Sigmoid colon (tissue), 7 donors: ENCODE data around the gene CYP20A1. TPM values are rescaled to one million over a fixed set of nuclear protein-coding genes. Genes with fewer than 3 reads are reported as not detected.
"Not testable (repeated sequence)": the region's sequence is repeated elsewhere in the genome, so short reads cannot be mapped to it uniquely, and the experiment has no call there.

Experiments used
- DNase-seq: peaks from one replicate; pipeline ENCODE4 v3.0.0-alpha.2; 2019
- H3K27ac ChIP-seq, 4 donors: fragments of 200-600 bp; sonication (generic); one replicate each; pipeline ENCODE4 v1.5.1; 2016 to 2019; ENCODE audit warnings: mild to moderate bottlenecking in 1 of 4
- H3K27me3 ChIP-seq, 3 donors: fragments of 200-600 bp; sonication (generic); one replicate each; pipeline ENCODE4 v1.5.1; 2019; ENCODE audit warnings: mild to moderate bottlenecking in 1 of 3
- H3K36me3 ChIP-seq, 4 donors: fragments of 200-600 bp; sonication (generic); one replicate each; pipeline ENCODE4 v1.5.1; 2016 to 2019
- H3K4me1 ChIP-seq, 4 donors: fragments of 200-600 bp; sonication (generic); one replicate each; pipeline ENCODE4 v1.5.1; 2017 to 2019
- H3K4me3 ChIP-seq, 4 donors: fragments of 200-600 bp; sonication (generic); one replicate each; pipeline ENCODE4 v1.5.1; 2017 to 2019; ENCODE audit warnings: mild to moderate bottlenecking in 2 of 4, moderate library complexity in 1 of 4
- H3K9me3 ChIP-seq, 4 donors: fragments of 200-600 bp in 3 of 4; sonication (generic) in 3 of 4; one replicate each; pipeline versions ENCODE4 v1.5.1 to v1.6.1; 2013 to 2019
- EP300 ChIP-seq, 4 donors: sonication (generic); formaldehyde crosslinking; IDR thresholded peaks; one replicate each; pipeline ENCODE4 v1.6.1; 2017; ENCODE audit warnings: antibody characterized with exemption in 4 of 4
- POLR2A ChIP-seq, 2 donors: fragments of 450-650 bp; IDR thresholded peaks; one replicate each; pipeline ENCODE4 v1.6.1; 2016; ENCODE audit warnings: antibody characterized with exemption in 2 of 2, mild to moderate bottlenecking in 2 of 2, moderate library complexity in 2 of 2
- POLR2AphosphoS5 ChIP-seq, 4 donors: sonication (generic); formaldehyde crosslinking; IDR thresholded peaks; one replicate each; pipeline ENCODE4 v1.6.1; 2017; ENCODE audit warnings: antibody characterized with exemption in 4 of 4
- WGBS, 2 donors: extraction: QIAGEN DNeasy Blood & Tissue Kit; methylation state at CpG; one replicate each; pipeline ENCODE4 v1.1.7; 2013; 5-methylcytosine and 5-hydroxymethylcytosine counted together
- intact Hi-C: fragments of 100-400 bp; cut with DNase I; formaldehyde crosslinking; loops from one replicate; pipeline ENCODE4 v1.15.1; 2023
- polyA plus RNA-seq, 3 donors: library from polyadenylated mRNA; stranded (reverse); fragments of 200-250 nt; gene quantifications; one replicate each; pipeline ENCODE4 v1.2.3, GENCODE V29; 2013
- total RNA-seq, 4 donors: library from RNA; depleted of rRNA; stranded (reverse); fragments of >200 nt; gene quantifications; one replicate each; pipeline ENCODE4 v1.1.0, GENCODE V29; 2016
- TF ChIP-seq, protein P1 (sequence below), 4 experiments: fragments of 450-650 bp in 3 of 4; fragments of 200-600 bp in 1 of 4; IDR thresholded peaks; one replicate each; pipeline ENCODE4 v1.5.1; 2016 to 2019; ENCODE audit warnings: antibody characterized with exemption in 4 of 4, mild to moderate bottlenecking in 3 of 4, moderate library complexity in 2 of 4
- donor health status: healthy with polysubstance abuse.
- donor health status: Bipolar disorder and iron deficiency.
- donor health status: healthy.

CYP20A1 gene
- total and polyA plus RNA-seq, 7 donors: 4.8 to 35.4 (median 22.7) TPM

DNA sequence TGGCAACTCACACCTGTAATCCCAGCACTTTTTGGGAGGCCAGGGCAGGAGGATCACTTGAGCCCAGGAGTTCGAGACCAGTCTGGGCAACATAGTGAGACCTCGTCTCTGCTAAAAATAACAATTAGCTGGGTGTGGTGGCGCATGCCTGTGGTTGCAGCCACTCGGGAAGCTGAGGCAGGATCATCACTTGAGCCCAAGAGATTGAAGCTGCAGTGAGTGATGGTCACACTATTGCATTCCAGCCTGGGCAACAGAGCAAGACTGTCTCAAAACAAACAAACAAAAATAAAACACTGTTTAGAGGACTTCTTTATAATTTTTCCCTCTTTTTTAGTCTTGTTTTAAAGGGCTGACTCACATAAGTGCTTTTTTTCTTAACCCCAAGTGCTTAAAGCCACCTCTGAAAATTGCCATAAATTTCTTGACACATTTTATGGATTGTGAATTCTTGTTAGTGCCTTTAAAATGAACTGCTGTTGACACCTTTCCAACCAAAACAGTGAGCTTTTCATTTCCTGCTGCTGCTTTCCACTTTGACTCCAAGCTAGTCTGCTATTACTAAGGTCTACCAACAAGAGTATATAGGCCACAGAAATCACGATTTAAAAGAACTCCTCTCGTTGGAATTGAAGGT, 41.7 kb downstream of the CYP20A1 start:
- no peak for DNase-seq
- H3K27ac ChIP-seq: no peak overlapping the region
- WGBS, 2 donors: 80 to 86% methylated on average over 6 of the region's 6 CpGs
- H3K9me3 ChIP-seq: no peaks in the 10 kb centered on the region
- TF ChIP-seq POLR2AphosphoS5 (IDR thresholded peaks at IDR 0.05) (no peak), EP300 (IDR thresholded peaks at IDR 0.05) (no peak), POLR2A (IDR thresholded peaks at IDR 0.05) (no peak)
- TF ChIP-seq, protein P1, sequence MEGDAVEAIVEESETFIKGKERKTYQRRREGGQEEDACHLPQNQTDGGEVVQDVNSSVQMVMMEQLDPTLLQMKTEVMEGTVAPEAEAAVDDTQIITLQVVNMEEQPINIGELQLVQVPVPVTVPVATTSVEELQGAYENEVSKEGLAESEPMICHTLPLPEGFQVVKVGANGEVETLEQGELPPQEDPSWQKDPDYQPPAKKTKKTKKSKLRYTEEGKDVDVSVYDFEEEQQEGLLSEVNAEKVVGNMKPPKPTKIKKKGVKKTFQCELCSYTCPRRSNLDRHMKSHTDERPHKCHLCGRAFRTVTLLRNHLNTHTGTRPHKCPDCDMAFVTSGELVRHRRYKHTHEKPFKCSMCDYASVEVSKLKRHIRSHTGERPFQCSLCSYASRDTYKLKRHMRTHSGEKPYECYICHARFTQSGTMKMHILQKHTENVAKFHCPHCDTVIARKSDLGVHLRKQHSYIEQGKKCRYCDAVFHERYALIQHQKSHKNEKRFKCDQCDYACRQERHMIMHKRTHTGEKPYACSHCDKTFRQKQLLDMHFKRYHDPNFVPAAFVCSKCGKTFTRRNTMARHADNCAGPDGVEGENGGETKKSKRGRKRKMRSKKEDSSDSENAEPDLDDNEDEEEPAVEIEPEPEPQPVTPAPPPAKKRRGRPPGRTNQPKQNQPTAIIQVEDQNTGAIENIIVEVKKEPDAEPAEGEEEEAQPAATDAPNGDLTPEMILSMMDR (IDR thresholded peaks at IDR 0.05): no peak
- H3K36me3 ChIP-seq: peaks cover 23 to 92% (median 37%) of the 10 kb centered on the region in 4 donors
- H3K27me3 ChIP-seq: no peaks in the 10 kb centered on the region
- H3K4me3 ChIP-seq: no peak overlapping the region
- H3K4me1 ChIP-seq: no peaks in the 10 kb centered on the region
- intact Hi-C loops: no loop called here

DNA sequence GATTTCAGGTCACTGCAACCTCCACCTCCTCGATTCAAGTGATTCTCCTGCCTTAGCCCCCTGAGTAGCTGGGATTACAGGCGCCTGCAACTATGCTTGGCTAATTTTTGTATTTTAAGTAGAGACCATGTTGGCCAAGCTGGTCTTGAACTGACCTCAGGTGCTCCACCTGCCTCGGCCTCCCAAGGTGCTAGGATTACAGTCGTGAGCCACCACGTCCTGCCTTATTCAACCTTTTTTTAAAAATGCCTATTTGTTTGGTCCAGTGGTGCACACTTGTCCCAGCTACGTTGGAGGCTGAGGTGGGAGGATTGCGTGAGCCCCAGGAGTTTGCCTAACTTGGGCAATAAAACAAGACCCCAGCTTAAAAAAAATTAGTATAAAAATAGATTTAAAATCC, 43.3 kb downstream of the CYP20A1 start:
- 96 to 98% methylated on average over 7 of the region's 7 CpGs for WGBS, 2 donors
- H3K9me3 ChIP-seq: no peaks in the 10 kb centered on the region
- no peaks in the 10 kb centered on the region for H3K4me1 ChIP-seq
- no peak overlapping the region for H3K4me3 ChIP-seq
- intact Hi-C loops: no loop called here
- H3K27me3 ChIP-seq: no peaks in the 10 kb centered on the region
- peaks cover 23 to 97% (median 41%) of the 10 kb centered on the region in 4 donors for H3K36me3 ChIP-seq
- DNase-seq: no peak
- TF ChIP-seq EP300 (IDR thresholded peaks at IDR 0.05) (no peak), POLR2A (IDR thresholded peaks at IDR 0.05) (no peak)
- TF ChIP-seq, protein P1 (IDR thresholded peaks at IDR 0.05): no peak
- H3K27ac ChIP-seq: no peak overlapping the region

DNA sequence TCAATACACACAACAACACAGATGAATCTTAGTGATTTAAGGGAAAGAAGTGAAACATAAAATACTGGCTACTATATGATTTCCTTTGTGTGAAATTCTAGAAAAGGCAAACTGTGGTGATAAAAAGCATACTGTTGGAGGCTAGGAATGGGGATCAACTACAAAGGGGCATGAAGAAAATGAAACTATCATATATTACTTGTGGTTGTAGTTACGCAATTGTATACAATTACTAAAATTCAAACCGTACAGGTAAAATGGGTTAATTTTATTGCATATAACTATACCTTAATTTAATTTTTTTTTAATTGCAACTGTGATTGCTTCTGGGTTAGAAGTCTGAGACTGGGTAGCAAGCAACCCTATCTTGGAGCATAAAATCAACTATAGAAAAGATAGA, 47.7 kb downstream of the CYP20A1 start:
- no peaks in the 10 kb centered on the region for H3K27me3 ChIP-seq
- TF ChIP-seq, protein P1 (IDR thresholded peaks at IDR 0.05): no peak
- TF ChIP-seq EP300 (IDR thresholded peaks at IDR 0.05): no peak
- no peak for TF ChIP-seq POLR2AphosphoS5 (IDR thresholded peaks at IDR 0.05)
- TF ChIP-seq POLR2A (IDR thresholded peaks at IDR 0.05): no peak
- H3K27ac ChIP-seq: no peak overlapping the region
- 89 to 90% methylated on average over 2 of the region's 2 CpGs for WGBS, 2 donors
- DNase-seq: no peak
- H3K4me1 ChIP-seq: no peaks in the 10 kb centered on the region
- no peak overlapping the region for H3K4me3 ChIP-seq
- no peaks in the 10 kb centered on the region for H3K9me3 ChIP-seq
- peaks cover 4 to 79% (median 17%) of the 10 kb centered on the region in 4 donors for H3K36me3 ChIP-seq
- intact Hi-C loops: no loop called here

DNA sequence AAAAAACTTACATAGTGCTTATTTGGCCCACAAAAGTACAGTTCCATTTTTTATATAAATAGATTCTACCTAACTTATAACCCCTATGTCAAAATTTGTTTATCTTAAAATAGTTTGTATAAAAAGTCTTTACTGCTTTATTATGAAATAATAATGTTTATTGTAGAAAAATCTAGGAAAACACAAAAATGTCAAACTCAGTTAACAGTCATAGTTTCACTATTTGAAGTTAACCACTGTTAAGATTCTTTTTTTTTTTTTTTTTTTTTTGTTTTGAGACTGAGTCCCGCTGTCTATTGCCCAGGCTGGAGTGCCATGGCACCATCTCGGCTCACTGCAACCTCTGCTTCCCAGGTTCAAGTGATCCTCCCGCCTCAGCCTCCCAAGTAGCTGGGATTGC, 62.8 kb downstream of the CYP20A1 start:
- Histone ChIP-seq H3K36me3 (peaks cover 0 to 36% (median 0%) of the 10 kb centered on the region in 4 donors), H3K9me3 (no peaks in the 10 kb centered on the region)
- 97 to 98% methylated on average over 3 of the region's 3 CpGs for WGBS, 2 donors

DNA sequence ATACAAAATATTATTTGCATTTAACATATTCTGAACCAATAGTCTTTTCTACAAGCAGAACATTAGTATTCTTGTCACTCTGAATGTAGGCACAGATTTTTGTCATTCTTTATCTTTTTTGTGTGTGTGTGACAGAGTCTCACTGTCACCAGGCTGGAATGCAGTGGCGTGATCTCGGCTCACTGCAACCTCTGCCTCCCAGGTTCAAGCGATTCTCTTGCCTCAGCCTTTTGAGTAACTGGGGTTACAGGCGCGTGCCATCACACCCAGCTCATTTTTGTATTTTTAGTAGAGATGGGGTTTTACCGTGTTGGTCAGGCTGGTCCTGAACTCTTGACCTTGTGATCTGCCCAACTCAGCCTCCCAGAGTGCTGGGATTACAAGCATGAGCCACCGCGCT, 63.8 kb downstream of the CYP20A1 start:
- 98% methylated on average over 8 of the region's 8 CpGs for WGBS, 2 donors
- not testable (repeated sequence) for DNase-seq, H3K9me3 ChIP-seq, H3K27ac ChIP-seq, H3K27me3 ChIP-seq, H3K4me3 ChIP-seq, H3K4me1 ChIP-seq
- H3K36me3 ChIP-seq: peaks cover 0 to 36% (median 0%) of the 10 kb centered on the region in 4 donors
- intact Hi-C loops: loop anchor here (10.0 kb wide), 1 partner anchor 372 kb away; no protein-coding TSS in a partner anchor

More for the DNA sequence above, 62.8 kb downstream of the CYP20A1 start:
- Histone ChIP-seq H3K4me3 (no peak overlapping the region), H3K27me3 (no peaks in the 10 kb centered on the region), H3K27ac (no peak overlapping the region), H3K4me1 (no peaks in the 10 kb centered on the region)
- TF ChIP-seq POLR2A (IDR thresholded peaks at IDR 0.05): no peak
- no peak for TF ChIP-seq EP300 (IDR thresholded peaks at IDR 0.05)
- TF ChIP-seq, protein P1 (IDR thresholded peaks at IDR 0.05): no peak
- no peak for TF ChIP-seq POLR2AphosphoS5 (IDR thresholded peaks at IDR 0.05)
- intact Hi-C loops: loop anchor here (10.0 kb wide), 1 partner anchor 373 kb away; no protein-coding TSS in a partner anchor
- DNase-seq: no peak
